Dedifferentiated amniotic fluid mesenchymal stem cell (primary cell): ENCODE results near the gene LMO4.

ENCODE experiments used
- DNase-seq: peaks from one replicate; pipeline ENCODE4 v3.0.0-alpha.2; 2016; ENCODE audit errors: extremely low spot score

Gene LMO4

DNA sequence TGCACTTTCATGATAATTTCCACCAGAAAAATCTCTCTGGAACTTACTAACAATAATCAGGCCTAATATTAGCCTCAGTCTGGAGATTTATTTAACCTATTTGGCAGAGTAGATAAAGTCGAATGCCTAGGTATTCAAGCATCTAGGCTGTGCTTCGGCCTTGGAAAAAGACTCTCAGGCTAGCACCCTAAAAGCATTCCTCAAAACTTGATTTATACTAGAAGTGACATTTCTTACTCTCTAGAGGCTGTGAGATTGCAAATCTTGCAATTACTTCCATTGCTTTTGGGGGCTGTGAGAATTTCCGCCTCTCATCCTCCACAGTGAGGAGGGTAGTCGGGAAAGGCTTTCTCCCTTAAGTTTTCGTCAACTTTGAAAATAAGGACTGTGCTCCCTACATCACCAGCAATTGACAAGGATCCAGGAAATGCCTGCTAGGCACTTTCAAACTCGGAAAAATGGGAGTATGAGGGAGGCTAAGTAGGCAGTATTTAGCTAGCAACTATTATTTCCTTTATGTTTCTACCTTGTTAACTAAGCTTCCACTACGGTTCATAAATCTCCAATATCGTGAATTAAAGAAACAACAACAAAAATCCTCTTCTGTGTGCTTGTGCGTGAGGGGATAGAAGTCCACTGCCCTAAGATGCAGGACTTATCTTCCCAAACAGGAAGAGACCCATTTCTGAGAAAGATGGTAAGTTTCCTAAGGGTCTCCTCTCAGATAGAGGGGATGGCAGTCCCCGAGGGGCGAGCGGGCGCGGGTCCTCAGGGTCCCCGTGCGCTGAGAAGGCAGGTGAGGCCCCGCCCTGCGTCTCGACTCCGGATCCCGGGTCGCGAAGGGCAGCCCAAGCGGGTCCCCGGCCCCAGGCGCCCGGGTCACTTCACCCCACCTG, 1.1 kb upstream of the LMO4 start:
- no peak for DNase-seq

- DNase-seq, result peak; percentile 33
Measured at GRCh38 chr1:87329051-87329525, 408 bp downstream of the LMO4 start.

GRCh38 chr1:87329526-87330056, 911 bp downstream of the LMO4 start:
- no peak for DNase-seq

GRCh38 chr1:87330057-87330884, 1.6 kb downstream of the LMO4 start:
- no peak for DNase-seq

DNA sequence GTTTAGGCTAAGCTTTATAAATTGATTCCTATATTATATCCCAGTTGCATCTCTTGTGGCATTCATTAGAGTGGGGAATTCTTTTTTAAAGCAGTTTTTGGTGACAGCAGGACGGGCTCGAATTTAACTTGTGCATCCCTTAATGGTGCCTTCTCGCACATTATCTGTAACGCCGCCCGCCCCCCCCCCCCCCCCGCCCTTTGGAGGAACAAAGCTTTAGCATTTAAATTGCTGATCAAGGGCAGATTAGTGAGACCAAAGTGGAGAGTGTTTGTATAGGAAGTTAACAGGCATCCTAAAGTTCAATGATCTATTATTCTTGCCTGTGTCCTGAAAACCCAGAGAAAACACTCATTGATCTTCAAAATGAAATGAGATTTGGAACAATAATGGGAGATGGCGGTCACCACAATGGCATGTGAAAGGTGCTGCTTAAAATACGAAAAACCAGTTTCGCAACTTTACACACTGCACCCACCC, 2.2 kb downstream of the LMO4 start:
- DNase-seq, result no peak

DNA sequence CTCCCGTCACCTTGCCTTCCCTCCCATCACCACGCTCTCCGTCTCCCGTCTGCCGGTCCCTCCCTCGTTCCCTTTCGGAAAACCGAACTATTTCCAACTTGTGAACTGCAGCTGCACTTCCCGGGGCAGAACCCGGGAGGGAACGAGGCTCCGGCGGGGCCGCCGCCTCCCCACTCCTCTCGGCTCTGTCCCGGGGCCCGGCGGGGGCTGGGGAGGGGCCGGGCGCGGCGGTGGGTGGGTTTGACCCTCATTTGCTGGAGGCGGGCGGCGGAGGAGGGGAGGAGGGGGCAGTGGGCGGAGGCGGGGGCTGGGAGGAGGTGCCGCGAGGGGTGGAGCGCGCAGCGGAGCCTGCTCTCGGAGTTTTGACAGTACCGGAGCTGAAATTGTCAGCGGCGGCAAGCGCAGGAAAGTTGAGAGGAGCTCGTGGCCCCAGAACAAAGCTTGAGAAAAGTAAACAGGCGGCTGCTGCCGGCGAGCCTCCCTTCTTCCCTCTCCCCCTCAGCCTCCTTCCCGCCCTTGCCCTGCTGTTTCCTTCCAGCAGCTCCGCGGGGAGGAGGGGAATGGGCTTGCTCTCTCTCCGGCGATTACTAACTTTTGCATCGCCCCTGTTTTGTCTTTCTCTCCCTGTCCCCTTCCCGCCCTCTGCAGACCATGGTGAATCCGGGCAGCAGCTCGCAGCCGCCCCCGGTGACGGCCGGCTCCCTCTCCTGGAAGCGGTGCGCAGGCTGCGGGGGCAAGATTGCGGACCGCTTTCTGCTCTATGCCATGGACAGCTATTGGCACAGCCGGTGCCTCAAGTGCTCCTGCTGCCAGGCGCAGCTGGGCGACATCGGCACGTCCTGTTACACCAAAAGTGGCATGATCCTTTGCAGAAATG, 2.9 kb downstream of the LMO4 start:
- DNase-seq, result no peak

GRCh38 chr1:87333692-87334347, 5.1 kb downstream of the LMO4 start:
- no peak for DNase-seq

DNA sequence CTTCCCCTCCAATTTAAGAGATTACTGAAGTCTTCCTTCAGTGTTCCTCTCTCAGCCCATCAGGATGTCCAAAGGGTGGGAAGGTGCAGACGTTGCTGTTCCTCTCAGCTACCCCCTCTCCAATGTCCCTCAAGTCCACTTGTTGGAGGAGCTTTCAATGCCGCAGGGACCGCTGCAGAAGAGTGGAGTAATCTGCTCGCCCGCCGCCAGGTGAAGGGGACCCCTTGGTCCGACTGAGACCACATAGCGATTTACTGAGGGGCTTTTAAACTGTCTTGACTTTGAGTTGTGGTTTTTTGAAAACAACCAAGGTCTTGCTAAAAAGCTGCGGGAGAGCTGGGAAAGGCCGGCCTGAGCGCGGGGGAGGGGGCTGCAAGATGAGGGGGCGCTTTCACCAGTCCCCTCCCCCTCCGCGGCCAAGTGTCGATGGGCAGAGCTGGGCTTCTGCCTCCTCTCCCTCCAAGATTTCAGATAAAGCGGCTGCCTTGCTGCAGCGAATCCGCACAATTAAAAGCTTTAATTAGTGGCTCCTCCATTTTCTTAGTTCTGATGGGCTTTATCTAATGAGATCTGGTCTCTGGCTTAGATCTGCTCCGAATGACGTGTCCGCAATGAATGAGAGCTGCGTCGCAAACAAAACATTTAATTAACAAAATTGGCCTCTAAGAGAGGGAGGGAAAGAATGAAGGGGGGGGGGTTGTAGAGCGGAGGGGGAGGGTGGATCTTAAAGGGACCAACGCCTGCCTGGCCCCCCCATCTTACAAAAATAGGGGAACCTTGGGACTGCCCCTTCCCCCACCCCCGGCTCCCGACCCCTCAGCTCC, 5.9 kb downstream of the LMO4 start:
- DNase-seq, result no peak

GRCh38 chr1:87335175-87335884, 6.7 kb downstream of the LMO4 start:
- DNase-seq, result no peak

DNA sequence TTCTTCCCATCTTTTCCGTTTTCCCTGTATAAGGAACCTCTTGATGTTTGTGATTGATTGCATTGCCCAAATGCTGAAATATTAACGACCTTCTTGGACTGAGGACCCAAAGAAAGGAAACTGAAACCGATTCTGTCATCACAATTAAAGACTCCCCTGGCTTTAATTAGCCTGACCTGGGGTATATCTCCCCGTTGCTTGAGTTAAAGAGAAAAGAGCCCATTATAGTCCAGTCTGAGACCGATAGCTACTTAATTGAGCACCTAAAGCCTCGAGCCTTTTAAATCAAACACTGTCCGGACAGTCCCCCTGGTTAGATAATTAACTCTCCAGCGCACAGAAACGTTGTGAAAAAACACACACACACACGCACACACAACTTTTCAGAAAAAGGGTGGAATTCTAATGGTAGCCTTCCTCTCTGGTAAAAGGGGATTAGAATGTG, 8.0 kb downstream of the LMO4 start:
- DNase-seq, result no peak

DNA sequence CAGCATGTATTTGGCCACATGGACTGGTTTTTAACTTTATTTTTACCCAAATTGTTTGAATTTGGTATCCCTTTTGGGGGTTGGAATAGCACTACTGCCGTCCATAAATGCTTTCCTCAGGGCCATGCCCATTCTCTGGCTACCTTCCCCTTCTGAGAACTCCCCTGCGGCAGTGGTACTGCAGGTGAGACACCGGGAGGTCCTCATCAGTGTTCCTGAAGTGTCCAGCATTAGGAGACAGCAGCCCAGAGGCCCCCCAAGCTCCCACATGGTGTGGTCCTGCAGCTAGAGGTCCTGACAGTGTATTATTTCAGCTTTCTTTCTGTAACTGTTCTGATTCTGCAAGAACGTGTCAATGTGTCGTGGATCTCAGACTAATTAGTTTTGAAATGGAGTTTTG, 8.9 kb downstream of the LMO4 start:
- no peak for DNase-seq

- DNase-seq, result no peak
Measured at GRCh38 chr1:87338566-87338965, 9.9 kb downstream of the LMO4 start.

DNA sequence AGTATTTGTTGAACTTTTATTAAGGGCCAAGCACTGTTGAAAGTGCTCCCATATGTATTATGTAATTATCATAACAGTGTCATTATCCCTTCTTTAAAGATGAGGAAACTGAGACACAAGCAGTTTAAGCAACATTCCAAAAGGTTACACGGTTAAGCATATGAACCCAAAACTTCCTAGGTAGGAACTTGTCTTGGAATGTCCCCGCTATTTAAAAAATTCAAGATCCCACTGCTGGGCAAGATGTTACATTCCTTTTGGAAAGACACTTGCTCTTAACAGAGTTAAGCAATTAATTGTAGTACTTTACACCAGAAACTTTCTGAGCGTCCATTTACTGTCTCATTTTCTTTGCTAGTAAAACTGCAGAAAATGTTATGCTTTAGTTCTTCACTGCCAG, 15.6 kb downstream of the LMO4 start:
- DNase-seq, result no peak

- DNase-seq, result no peak
Measured at GRCh38 chr1:87346130-87346814, 17.6 kb downstream of the LMO4 start.

DNA sequence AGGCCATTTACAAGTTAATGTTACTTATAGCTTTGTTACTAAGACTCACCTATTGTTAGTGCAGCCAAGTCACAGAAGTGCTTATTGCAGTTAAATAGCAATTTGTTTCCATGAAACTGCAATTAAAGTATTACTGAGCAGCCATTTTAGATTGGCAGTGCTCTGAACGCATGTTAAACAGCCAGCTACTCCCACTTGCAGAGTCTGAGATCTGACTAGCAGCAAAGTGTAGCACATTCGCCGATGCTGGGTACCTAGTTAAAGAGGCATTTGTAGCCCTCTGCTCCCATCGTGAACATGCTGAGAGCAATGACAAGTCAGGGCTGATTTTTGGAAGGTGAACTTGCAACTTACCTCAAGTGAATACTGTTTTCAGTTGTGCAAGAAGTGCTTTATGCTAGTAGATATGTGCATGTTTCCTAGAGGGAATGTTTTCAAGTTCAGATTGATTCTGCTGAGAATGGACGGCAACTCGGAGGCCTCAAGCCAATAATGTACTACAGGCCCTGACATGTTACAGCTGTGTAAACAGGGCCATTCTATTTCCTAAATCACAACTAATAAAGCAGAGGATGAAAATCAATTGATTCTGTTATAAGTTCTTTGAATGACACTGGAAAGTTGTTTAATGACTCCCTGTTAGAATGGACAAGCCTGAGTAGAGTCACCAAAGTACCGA, 19.8 kb downstream of the LMO4 start:
- no peak for DNase-seq

- DNase-seq, result no peak
Measured at GRCh38 chr1:87349036-87349435, 20.4 kb downstream of the LMO4 start.

- no peak for DNase-seq
Measured at GRCh38 chr1:87355894-87356293, 27.2 kb downstream of the LMO4 start.

- no peak for DNase-seq
Measured at GRCh38 chr1:87356591-87356990, 27.9 kb downstream of the LMO4 start.
